GM23338 (cell line): Measurements from ENCODE around the gene SERPINA3. TPM values are rescaled to one million over a fixed set of nuclear protein-coding genes. Genes with fewer than 3 reads are reported as not detected.

ENCODE experiments used
- ATAC-seq: fragments of 200-7000 bp; cut with Tn5 transposase; 3 replicates; pipeline ENCODE4 v1.9.1; 2020
- DNase-seq: peaks from one replicate; pipeline ENCODE4 v3.0.0-alpha.2; 2015; ENCODE audit warnings: low spot score
- H2AFZ ChIP-seq: fragments of 200-600 bp; sonication (generic); 2 replicates; pipeline ENCODE4 v1.8.0; 2016; ENCODE audit warnings: antibody characterized with exemption, mild to moderate bottlenecking, moderate library complexity
- H3F3A ChIP-seq: fragments of 200-600 bp; sonication (generic); replicated peaks from 2 replicates; pipeline ENCODE4 v1.8.0; 2017; ENCODE audit warnings: antibody characterized with exemption, mixed run types, low read depth
- H3K27ac ChIP-seq: fragments of 200-600 bp; sonication (generic); 2 replicates; pipeline ENCODE4 v1.6.1; 2016; ENCODE audit warnings: low read depth
- H3K27me3 ChIP-seq: fragments of 200-600 bp; sonication (generic); 2 replicates; pipeline ENCODE4 v1.8.0; 2016; ENCODE audit warnings: mild to moderate bottlenecking, mixed run types, moderate library complexity; ENCODE audit not compliant: insufficient read depth
- H3K36me3 ChIP-seq: fragments of 200-600 bp; sonication (generic); 2 replicates; pipeline ENCODE4 v1.8.0; 2016; ENCODE audit warnings: mild to moderate bottlenecking; ENCODE audit not compliant: insufficient read depth
- H3K4me1 ChIP-seq: fragments of 200-600 bp; sonication (generic); 2 replicates; pipeline ENCODE4 v1.8.0; 2016; ENCODE audit warnings: mild to moderate bottlenecking, moderate library complexity; ENCODE audit not compliant: insufficient read depth
- H3K4me2 ChIP-seq: fragments of 200-600 bp; sonication (generic); 2 replicates; pipeline ENCODE4 v1.7.1; 2017; ENCODE audit warnings: mixed run types
- H3K4me3 ChIP-seq: fragments of 200-600 bp; sonication (generic); 2 replicates; pipeline ENCODE4 v1.6.1; 2016; ENCODE audit warnings: mixed run types
- H3K79me2 ChIP-seq: fragments of 200-600 bp; sonication (generic); replicated peaks from 2 replicates; pipeline ENCODE4 v1.8.0; 2017; ENCODE audit warnings: mild to moderate bottlenecking; ENCODE audit not compliant: insufficient read depth
- H3K9me2 ChIP-seq: fragments of 200-600 bp; sonication (generic); 2 replicates; pipeline ENCODE4 v1.8.0; 2017; ENCODE audit not compliant: insufficient read depth
- H4K20me1 ChIP-seq: fragments of 200-600 bp; sonication (generic); replicated peaks from 2 replicates; pipeline ENCODE4 v1.8.0; 2017; ENCODE audit warnings: mild to moderate bottlenecking; ENCODE audit not compliant: insufficient read depth
- H3K27ac Mint-ChIP-seq: 2 replicates; pipeline ENCODE4 v1.8.0; 2020; ENCODE audit warnings: inconsistent platforms, mild to moderate bottlenecking, moderate library complexity, mixed read lengths
- H3K27me3 Mint-ChIP-seq: 3 replicates; pipeline ENCODE4 v1.8.0; 2022; ENCODE audit warnings: low read depth, mild to moderate bottlenecking, moderate library complexity, mixed read lengths, inconsistent platforms; ENCODE audit not compliant: insufficient read depth, poor library complexity
- H3K36me3 Mint-ChIP-seq: 3 replicates; pipeline ENCODE4 v1.8.0; 2021; ENCODE audit warnings: low read depth, mild to moderate bottlenecking, inconsistent platforms, moderate library complexity, mixed read lengths
- H3K4me1 Mint-ChIP-seq: 3 replicates; pipeline ENCODE4 v1.8.0; 2020; ENCODE audit warnings: mild to moderate bottlenecking, inconsistent platforms, mixed read lengths
- H3K4me3 Mint-ChIP-seq: 3 replicates; pipeline ENCODE4 v1.8.0; 2021; ENCODE audit warnings: moderate library complexity, mild to moderate bottlenecking, inconsistent platforms, mixed read lengths
- H3K9me3 Mint-ChIP-seq: 3 replicates; pipeline ENCODE4 v1.8.0; 2020; ENCODE audit warnings: moderate library complexity, mild to moderate bottlenecking, inconsistent platforms, mixed read lengths
- EZH2 ChIP-seq: fragments of 200-600 bp; sonication (generic); IDR thresholded peaks from one replicate; pipeline ENCODE4 v1.8.0; 2017; ENCODE audit warnings: antibody characterized with exemption, mild to moderate bottlenecking, low read depth; ENCODE audit not compliant: unreplicated experiment
- NANOG ChIP-seq: IDR thresholded peaks from 2 replicates; pipeline ENCODE4 v1.6.1; 2016; ENCODE audit warnings: antibody characterized with exemption, borderline replicate concordance
- POLR2AphosphoS5 ChIP-seq: IDR thresholded peaks from 2 replicates; pipeline ENCODE4 v1.6.1; 2016; ENCODE audit warnings: antibody characterized with exemption, low read depth
- ZNF114 ChIP-seq: fragments of 250-450 bp; sonication (Bioruptor Pico); IDR thresholded peaks from 2 replicates; pipeline ENCODE4 v1.5.0; 2020; ENCODE audit warnings: mild to moderate bottlenecking, moderate library complexity
- ZNF331 ChIP-seq: fragments of 250-450 bp; sonication (Bioruptor Pico); IDR thresholded peaks from 2 replicates; pipeline ENCODE4 v1.5.0; 2020; ENCODE audit warnings: low read depth, mild to moderate bottlenecking, moderate library complexity
- polyA plus RNA-seq: library from polyadenylated mRNA; unstranded; fragments of >200 nt; fragmentation: Nextera tagmentation; extraction: Ambion mirVana; gene quantifications from 2 replicates; pipeline ENCODE4 v1.2.1, GENCODE V29; 2016
- total RNA-seq: library from RNA; depleted of rRNA; stranded (reverse); fragments of >200 nt; shearing (Covaris generic); gene quantifications from 2 replicates; pipeline ENCODE4 v1.2.3, GENCODE V29; 2014
- TF ChIP-seq, protein P1 (sequence below): fragments of 250-450 bp; sonication (Bioruptor Pico); IDR thresholded peaks from 2 replicates; pipeline ENCODE4 v1.5.0; 2020; ENCODE audit warnings: mild to moderate bottlenecking, moderate library complexity

SERPINA3 gene
- total and polyA plus RNA-seq, 2 experiments from 2014 or later = not detected

DNA sequence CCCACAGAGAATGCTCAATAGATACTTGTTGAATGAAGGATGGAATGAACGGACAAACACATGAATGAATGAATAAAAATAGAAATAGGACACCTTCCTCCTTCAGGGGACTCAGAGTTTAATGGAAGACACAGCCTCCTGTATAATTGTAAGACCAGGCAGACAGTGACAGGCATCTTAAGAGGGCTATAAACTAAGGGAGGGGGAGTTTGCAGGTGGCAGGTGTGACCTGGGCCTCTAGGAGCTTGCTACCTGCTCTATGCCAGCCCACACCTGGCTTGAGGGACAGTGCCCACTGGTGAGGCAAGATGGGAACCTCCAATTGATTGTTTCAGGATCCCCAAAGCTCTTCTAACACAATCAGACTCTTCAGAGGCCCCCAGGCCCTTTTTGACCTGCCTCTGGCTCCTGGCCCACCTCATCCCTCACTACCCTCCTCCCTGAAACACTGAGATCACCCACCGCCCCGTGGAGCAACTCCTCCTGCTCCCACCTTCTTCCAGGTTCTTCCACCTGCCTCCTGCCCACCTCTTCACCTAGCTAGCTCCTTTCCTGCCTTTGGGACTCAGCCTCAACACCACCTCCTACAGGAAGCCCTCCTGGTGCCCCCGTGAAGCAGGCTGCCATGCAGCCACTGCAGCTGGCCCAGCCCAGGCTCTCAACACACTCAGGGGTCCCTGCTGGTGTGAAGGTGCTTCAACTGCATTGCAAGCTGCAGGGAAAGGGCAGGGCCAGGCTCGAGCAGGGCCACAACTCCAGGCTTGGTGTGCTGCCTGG lies 9.4 kb downstream of the SERPINA3 start:
- Histone ChIP-seq H3K36me3 (no peaks in the 10 kb centered on the region), H3K79me2 (no peaks in the 10 kb centered on the region), H2AFZ (no peak overlapping the region), H3K4me2 (no peak overlapping the region), H4K20me1 (no peaks in the 10 kb centered on the region), H3K9me2 (no peaks in the 10 kb centered on the region; the same call in 1 of the 2 replicates), H3F3A (no peaks in the 10 kb centered on the region), H3K4me1 (no peaks in the 10 kb centered on the region), H3K4me3 (no peak overlapping the region), H3K27ac (no peak overlapping the region), H3K27me3 (no peaks in the 10 kb centered on the region)
- ATAC-seq (no peak), DNase-seq (no peak)
- peaks cover 5% of the 10 kb centered on the region for H3K27me3 Mint-ChIP-seq
- no peaks in the 10 kb centered on the region for H3K4me1 Mint-ChIP-seq
- peaks cover 39% of the 10 kb centered on the region for H3K9me3 Mint-ChIP-seq
- TF ChIP-seq ZNF331 (CRISPR knock-in tag) (no peak), ZNF114 (CRISPR knock-in tag) (no peak), EZH2 (no peak), POLR2AphosphoS5 (no peak), NANOG (no peak)
- TF ChIP-seq, protein P1, sequence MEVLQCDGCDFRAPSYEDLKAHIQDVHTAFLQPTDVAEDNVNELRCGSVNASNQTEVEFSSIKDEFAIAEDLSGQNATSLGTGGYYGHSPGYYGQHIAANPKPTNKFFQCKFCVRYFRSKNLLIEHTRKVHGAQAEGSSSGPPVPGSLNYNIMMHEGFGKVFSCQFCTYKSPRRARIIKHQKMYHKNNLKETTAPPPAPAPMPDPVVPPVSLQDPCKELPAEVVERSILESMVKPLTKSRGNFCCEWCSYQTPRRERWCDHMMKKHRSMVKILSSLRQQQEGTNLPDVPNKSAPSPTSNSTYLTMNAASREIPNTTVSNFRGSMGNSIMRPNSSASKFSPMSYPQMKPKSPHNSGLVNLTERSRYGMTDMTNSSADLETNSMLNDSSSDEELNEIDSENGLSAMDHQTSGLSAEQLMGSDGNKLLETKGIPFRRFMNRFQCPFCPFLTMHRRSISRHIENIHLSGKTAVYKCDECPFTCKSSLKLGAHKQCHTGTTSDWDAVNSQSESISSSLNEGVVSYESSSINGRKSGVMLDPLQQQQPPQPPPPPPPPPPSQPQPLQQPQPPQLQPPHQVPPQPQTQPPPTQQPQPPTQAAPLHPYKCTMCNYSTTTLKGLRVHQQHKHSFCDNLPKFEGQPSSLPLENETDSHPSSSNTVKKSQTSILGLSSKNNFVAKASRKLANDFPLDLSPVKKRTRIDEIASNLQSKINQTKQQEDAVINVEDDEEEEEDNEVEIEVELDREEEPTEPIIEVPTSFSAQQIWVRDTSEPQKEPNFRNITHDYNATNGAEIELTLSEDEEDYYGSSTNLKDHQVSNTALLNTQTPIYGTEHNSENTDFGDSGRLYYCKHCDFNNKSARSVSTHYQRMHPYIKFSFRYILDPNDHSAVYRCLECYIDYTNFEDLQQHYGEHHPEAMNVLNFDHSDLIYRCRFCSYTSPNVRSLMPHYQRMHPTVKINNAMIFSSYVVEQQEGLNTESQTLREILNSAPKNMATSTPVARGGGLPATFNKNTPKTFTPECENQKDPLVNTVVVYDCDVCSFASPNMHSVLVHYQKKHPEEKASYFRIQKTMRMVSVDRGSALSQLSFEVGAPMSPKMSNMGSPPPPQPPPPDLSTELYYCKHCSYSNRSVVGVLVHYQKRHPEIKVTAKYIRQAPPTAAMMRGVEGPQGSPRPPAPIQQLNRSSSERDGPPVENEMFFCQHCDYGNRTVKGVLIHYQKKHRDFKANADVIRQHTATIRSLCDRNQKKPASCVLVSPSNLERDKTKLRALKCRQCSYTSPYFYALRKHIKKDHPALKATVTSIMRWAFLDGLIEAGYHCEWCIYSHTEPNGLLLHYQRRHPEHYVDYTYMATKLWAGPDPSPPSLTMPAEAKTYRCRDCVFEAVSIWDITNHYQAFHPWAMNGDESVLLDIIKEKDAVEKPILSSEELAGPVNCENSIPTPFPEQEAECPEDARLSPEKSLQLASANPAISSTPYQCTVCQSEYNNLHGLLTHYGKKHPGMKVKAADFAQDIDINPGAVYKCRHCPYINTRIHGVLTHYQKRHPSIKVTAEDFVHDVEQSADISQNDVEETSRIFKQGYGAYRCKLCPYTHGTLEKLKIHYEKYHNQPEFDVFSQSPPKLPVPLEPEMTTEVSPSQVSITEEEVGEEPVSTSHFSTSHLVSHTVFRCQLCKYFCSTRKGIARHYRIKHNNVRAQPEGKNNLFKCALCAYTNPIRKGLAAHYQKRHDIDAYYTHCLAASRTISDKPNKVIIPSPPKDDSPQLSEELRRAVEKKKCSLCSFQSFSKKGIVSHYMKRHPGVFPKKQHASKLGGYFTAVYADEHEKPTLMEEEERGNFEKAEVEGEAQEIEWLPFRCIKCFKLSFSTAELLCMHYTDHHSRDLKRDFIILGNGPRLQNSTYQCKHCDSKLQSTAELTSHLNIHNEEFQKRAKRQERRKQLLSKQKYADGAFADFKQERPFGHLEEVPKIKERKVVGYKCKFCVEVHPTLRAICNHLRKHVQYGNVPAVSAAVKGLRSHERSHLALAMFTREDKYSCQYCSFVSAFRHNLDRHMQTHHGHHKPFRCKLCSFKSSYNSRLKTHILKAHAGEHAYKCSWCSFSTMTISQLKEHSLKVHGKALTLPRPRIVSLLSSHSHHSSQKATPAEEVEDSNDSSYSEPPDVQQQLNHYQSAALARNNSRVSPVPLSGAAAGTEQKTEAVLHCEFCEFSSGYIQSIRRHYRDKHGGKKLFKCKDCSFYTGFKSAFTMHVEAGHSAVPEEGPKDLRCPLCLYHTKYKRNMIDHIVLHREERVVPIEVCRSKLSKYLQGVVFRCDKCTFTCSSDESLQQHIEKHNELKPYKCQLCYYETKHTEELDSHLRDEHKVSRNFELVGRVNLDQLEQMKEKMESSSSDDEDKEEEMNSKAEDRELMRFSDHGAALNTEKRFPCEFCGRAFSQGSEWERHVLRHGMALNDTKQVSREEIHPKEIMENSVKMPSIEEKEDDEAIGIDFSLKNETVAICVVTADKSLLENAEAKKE (CRISPR knock-in tag) = no peak
- H3K4me3 Mint-ChIP-seq = no peak overlapping the region
- H3K36me3 Mint-ChIP-seq = peaks cover 14% of the 10 kb centered on the region; the same call in 2 of the 3 replicates
- no peak overlapping the region for H3K27ac Mint-ChIP-seq
